ENCODE results near the gene IDI1.

The IDI1 gene

DNA sequence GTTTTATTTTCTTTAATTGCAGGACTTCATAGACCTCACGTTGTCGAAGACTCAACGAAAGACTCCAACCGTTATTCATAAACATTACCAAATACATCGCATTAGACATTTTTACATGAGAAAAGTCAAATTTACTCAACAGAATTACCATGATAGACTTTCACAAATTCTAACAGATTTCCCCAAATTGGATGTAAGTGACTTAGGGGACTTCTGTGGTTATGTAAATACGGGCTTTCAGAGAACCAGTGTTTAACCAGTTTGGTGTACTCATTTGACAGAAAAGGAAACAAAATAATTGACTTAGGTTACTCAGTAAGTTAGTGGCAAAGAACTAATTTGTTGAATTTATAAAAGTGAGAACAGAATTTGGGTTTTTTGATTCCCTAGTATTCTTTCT lies 56.5 kb downstream of the IDI1 start:
- H3K27ac ChIP-seq (replicated peaks), result no peak overlapping the region

DNA sequence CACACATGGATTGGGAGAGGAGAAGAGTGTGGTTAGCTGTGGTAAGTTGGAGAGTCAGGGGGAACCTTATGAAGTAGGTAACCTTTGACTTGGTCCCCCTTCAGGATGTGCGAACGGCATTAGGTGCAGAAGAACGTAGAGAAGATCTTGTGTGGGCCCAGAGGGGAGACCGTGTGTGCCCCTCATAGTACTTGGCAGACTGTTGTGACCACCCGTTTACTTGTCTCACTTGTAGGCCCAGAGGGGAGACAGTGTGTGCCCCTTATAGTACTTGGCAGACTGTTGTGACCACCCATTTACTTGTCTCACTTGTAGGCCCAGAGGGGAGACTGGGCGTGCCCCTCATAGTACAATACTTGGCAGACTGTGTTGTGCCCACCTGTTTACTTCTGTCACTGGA lies 58.1 kb downstream of the IDI1 start:
- no peak for TF ChIP-seq POLR2AphosphoS5 (IDR thresholded peaks at IDR 0.05; ENCODE audit: low read depth)
- no peak for TF ChIP-seq GABPA (IDR thresholded peaks at IDR 0.05; ENCODE audit: low read depth)
- TF ChIP-seq, protein P1, sequence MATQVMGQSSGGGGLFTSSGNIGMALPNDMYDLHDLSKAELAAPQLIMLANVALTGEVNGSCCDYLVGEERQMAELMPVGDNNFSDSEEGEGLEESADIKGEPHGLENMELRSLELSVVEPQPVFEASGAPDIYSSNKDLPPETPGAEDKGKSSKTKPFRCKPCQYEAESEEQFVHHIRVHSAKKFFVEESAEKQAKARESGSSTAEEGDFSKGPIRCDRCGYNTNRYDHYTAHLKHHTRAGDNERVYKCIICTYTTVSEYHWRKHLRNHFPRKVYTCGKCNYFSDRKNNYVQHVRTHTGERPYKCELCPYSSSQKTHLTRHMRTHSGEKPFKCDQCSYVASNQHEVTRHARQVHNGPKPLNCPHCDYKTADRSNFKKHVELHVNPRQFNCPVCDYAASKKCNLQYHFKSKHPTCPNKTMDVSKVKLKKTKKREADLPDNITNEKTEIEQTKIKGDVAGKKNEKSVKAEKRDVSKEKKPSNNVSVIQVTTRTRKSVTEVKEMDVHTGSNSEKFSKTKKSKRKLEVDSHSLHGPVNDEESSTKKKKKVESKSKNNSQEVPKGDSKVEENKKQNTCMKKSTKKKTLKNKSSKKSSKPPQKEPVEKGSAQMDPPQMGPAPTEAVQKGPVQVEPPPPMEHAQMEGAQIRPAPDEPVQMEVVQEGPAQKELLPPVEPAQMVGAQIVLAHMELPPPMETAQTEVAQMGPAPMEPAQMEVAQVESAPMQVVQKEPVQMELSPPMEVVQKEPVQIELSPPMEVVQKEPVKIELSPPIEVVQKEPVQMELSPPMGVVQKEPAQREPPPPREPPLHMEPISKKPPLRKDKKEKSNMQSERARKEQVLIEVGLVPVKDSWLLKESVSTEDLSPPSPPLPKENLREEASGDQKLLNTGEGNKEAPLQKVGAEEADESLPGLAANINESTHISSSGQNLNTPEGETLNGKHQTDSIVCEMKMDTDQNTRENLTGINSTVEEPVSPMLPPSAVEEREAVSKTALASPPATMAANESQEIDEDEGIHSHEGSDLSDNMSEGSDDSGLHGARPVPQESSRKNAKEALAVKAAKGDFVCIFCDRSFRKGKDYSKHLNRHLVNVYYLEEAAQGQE (IDR thresholded peaks at IDR 0.05; ENCODE audit: insufficient replicate concordance, low read depth), result no peak
- no peak for TF ChIP-seq CTCF (IDR thresholded peaks at IDR 0.05; ENCODE audit: insufficient read depth, low read length)
- no peak for TF ChIP-seq SPI1 (IDR thresholded peaks at IDR 0.05; ENCODE audit: borderline replicate concordance, low read depth)
- DNase-seq (ENCODE audit: low read depth in 1 of 2, low spot score in 1 of 2), result no peak
- Histone ChIP-seq H3K27ac (replicated peaks) (no peak overlapping the region), H3K27me3 (ENCODE audit: insufficient read depth, poor library complexity, severe bottlenecking) (no peaks in the 10 kb centered on the region), H3K4me3 (replicated peaks; ENCODE audit: insufficient read depth, low read length) (no peak overlapping the region)

More for the DNA sequence above, 56.5 kb downstream of the IDI1 start:
- H3K27me3 ChIP-seq (ENCODE audit: insufficient read depth, poor library complexity, severe bottlenecking), result no peaks in the 10 kb centered on the region
- no peak for TF ChIP-seq GABPA (IDR thresholded peaks at IDR 0.05; ENCODE audit: low read depth)
- no peak for TF ChIP-seq POLR2AphosphoS5 (IDR thresholded peaks at IDR 0.05; ENCODE audit: low read depth)
- H3K4me3 ChIP-seq (replicated peaks; ENCODE audit: insufficient read depth, low read length), result no peak overlapping the region
- no peak for DNase-seq (ENCODE audit: low read depth in 1 of 2, low spot score in 1 of 2)

All from HL-60 (cell line).